Ishikawa (cell line): ENCODE results near the gene CHST2.

ENCODE experiments used
- CEBPB ChIP-seq: IDR thresholded peaks from 2 replicates; pipeline ENCODE4 v1.6.1; 2012
- CREB1 ChIP-seq: IDR thresholded peaks from 2 replicates; pipeline ENCODE4 v1.6.1; 2012; ENCODE audit warnings: low read depth
- EGR1 ChIP-seq: IDR thresholded peaks from 2 replicates; pipeline ENCODE4 v1.6.1; 2012
- EP300 ChIP-seq: IDR thresholded peaks from 2 replicates; pipeline ENCODE4 v1.6.1; 2012; ENCODE audit warnings: borderline replicate concordance
- FOXM1 ChIP-seq: IDR thresholded peaks from 2 replicates; pipeline ENCODE4 v1.6.1; 2012; ENCODE audit warnings: low read depth, borderline replicate concordance
- MAX ChIP-seq: IDR thresholded peaks from 2 replicates; pipeline ENCODE4 v1.6.1; 2012
- NFIC ChIP-seq: IDR thresholded peaks from 2 replicates; pipeline ENCODE4 v1.6.1; 2012
- RAD21 ChIP-seq: IDR thresholded peaks from 2 replicates; pipeline ENCODE4 v1.6.1; 2012; ENCODE audit warnings: low read depth
- REST ChIP-seq: IDR thresholded peaks from 2 replicates; pipeline ENCODE4 v1.6.1; 2012; ENCODE audit warnings: low read depth, mild to moderate bottlenecking
- TAF1 ChIP-seq: IDR thresholded peaks from 2 replicates; pipeline ENCODE4 v1.6.1; 2012; ENCODE audit warnings: low read depth, mild to moderate bottlenecking
- TCF12 ChIP-seq: IDR thresholded peaks from 2 replicates; pipeline ENCODE4 v1.6.1; 2012; ENCODE audit warnings: low read depth
- TEAD4 ChIP-seq: IDR thresholded peaks from 2 replicates; pipeline ENCODE4 v1.6.1; 2012
- USF1 ChIP-seq: IDR thresholded peaks from 2 replicates; pipeline ENCODE4 v1.6.1; 2012
- YY1 ChIP-seq: IDR thresholded peaks from 2 replicates; pipeline ENCODE4 v1.6.1; 2012; ENCODE audit warnings: low read depth
- ZBTB7A ChIP-seq: IDR thresholded peaks from 2 replicates; pipeline ENCODE4 v1.6.1; 2012; ENCODE audit warnings: low read depth

Gene CHST2

GRCh38 chr3:143090976-143091837 is 28.4 kb upstream of the CHST2 start:
- TF ChIP-seq TAF1 = no peak
- no peak for TF ChIP-seq EGR1
- TF ChIP-seq FOXM1 = no peak
- TF ChIP-seq RAD21 = no peak
- no peak for TF ChIP-seq CEBPB
- no peak for TF ChIP-seq EP300
- TF ChIP-seq TEAD4 = no peak
- no peak for TF ChIP-seq NFIC
- TF ChIP-seq USF1 = no peak
- TF ChIP-seq CREB1 = no peak
- TF ChIP-seq MAX = no peak
- TF ChIP-seq ZBTB7A = no peak
- TF ChIP-seq REST = no peak

- TF ChIP-seq EP300 = no peak
- no peak for TF ChIP-seq ZBTB7A
- no peak for TF ChIP-seq TCF12
- TF ChIP-seq EGR1 = no peak
- TF ChIP-seq RAD21 = no peak
- no peak for TF ChIP-seq USF1
- TF ChIP-seq YY1 = no peak
- TF ChIP-seq REST = no peak
- no peak for TF ChIP-seq TEAD4
- TF ChIP-seq MAX = no peak
- no peak for TF ChIP-seq FOXM1
- no peak for TF ChIP-seq NFIC
- no peak for TF ChIP-seq CEBPB
- no peak for TF ChIP-seq TAF1
- no peak for TF ChIP-seq CREB1
These were observed 27.4 kb upstream of the CHST2 start for GRCh38 chr3:143092191-143092590.

- no peak for TF ChIP-seq CREB1
- no peak for TF ChIP-seq TAF1
- TF ChIP-seq MAX = no peak
- TF ChIP-seq YY1 = no peak
- no peak for TF ChIP-seq FOXM1
These were observed 23.8 kb upstream of the CHST2 start for GRCh38 chr3:143095813-143096212.

- TF ChIP-seq TCF12 (no peak), CEBPB (no peak), RAD21 (no peak), TEAD4 (no peak), USF1 (no peak), MAX (no peak), CREB1 (no peak), FOXM1 (no peak), REST (no peak), ZBTB7A (no peak), NFIC (no peak), TAF1 (no peak), YY1 (no peak), EP300 (no peak)
These were observed 21.4 kb upstream of the CHST2 start for GRCh38 chr3:143098032-143098764.
